ENCODE results near the gene LPAR1.

The LPAR1 gene

DNA sequence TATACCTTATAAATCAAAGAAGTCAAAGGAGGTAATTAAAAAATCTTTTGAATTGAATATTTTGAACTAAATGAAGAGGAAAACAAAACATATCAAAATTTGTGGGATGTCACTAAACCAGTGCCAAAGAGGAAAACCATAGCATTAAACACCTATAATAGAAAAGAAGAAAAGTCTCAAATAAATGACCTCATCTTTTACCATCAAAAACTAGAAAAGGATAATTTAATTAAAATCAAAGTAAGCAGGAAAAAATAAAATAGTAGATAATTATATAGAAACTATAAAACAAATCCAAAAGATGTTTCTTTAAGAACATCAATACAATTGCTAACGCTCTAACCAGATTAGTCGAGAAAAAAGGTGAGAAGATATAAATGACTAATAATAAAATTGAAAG, 47.8 kb downstream of the LPAR1 start:
- Histone ChIP-seq H3K27ac (replicated peaks) (no peak overlapping the region), H3K27me3 (ENCODE audit: insufficient read depth, poor library complexity, severe bottlenecking) (no peaks in the 10 kb centered on the region), H3K4me3 (replicated peaks; ENCODE audit: insufficient read depth, low read length) (no peak overlapping the region)
- TF ChIP-seq, protein P1, sequence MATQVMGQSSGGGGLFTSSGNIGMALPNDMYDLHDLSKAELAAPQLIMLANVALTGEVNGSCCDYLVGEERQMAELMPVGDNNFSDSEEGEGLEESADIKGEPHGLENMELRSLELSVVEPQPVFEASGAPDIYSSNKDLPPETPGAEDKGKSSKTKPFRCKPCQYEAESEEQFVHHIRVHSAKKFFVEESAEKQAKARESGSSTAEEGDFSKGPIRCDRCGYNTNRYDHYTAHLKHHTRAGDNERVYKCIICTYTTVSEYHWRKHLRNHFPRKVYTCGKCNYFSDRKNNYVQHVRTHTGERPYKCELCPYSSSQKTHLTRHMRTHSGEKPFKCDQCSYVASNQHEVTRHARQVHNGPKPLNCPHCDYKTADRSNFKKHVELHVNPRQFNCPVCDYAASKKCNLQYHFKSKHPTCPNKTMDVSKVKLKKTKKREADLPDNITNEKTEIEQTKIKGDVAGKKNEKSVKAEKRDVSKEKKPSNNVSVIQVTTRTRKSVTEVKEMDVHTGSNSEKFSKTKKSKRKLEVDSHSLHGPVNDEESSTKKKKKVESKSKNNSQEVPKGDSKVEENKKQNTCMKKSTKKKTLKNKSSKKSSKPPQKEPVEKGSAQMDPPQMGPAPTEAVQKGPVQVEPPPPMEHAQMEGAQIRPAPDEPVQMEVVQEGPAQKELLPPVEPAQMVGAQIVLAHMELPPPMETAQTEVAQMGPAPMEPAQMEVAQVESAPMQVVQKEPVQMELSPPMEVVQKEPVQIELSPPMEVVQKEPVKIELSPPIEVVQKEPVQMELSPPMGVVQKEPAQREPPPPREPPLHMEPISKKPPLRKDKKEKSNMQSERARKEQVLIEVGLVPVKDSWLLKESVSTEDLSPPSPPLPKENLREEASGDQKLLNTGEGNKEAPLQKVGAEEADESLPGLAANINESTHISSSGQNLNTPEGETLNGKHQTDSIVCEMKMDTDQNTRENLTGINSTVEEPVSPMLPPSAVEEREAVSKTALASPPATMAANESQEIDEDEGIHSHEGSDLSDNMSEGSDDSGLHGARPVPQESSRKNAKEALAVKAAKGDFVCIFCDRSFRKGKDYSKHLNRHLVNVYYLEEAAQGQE (IDR thresholded peaks at IDR 0.05; ENCODE audit: insufficient replicate concordance, low read depth), result no peak
- DNase-seq (ENCODE audit: low read depth in 1 of 2, low spot score in 1 of 2), result no peak

DNA sequence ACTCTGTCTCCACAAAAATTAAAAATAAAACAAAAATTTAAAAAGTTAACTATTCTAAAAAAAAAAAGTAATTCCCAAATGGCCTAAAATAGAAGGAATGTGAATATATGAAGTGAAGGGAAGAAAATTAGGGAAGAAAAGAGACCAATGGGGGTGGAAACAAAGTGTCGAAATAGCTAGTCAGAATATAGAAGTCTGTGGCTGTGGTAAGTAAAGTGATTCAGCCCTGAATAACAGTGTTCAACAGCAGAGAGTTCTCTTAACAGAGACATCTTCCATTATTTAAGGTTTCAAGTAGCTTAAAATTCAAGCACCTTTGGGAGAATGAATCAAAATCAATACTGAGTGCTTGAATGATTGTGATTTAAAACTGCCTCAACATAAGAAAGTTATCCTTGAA, 51.7 kb downstream of the LPAR1 start:
- TF ChIP-seq, protein P2, sequence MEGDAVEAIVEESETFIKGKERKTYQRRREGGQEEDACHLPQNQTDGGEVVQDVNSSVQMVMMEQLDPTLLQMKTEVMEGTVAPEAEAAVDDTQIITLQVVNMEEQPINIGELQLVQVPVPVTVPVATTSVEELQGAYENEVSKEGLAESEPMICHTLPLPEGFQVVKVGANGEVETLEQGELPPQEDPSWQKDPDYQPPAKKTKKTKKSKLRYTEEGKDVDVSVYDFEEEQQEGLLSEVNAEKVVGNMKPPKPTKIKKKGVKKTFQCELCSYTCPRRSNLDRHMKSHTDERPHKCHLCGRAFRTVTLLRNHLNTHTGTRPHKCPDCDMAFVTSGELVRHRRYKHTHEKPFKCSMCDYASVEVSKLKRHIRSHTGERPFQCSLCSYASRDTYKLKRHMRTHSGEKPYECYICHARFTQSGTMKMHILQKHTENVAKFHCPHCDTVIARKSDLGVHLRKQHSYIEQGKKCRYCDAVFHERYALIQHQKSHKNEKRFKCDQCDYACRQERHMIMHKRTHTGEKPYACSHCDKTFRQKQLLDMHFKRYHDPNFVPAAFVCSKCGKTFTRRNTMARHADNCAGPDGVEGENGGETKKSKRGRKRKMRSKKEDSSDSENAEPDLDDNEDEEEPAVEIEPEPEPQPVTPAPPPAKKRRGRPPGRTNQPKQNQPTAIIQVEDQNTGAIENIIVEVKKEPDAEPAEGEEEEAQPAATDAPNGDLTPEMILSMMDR (IDR thresholded peaks at IDR 0.05; ENCODE audit: insufficient read depth, low read length), result no peak
- TF ChIP-seq, protein P1 (IDR thresholded peaks at IDR 0.05; ENCODE audit: insufficient replicate concordance, low read depth), result no peak
- TF ChIP-seq POLR2AphosphoS5 (IDR thresholded peaks at IDR 0.05; ENCODE audit: low read depth), result no peak
- no peak for TF ChIP-seq GABPA (IDR thresholded peaks at IDR 0.05; ENCODE audit: low read depth)
- no peak for TF ChIP-seq SPI1 (IDR thresholded peaks at IDR 0.05; ENCODE audit: borderline replicate concordance, low read depth)
- no peaks in the 10 kb centered on the region for H3K27me3 ChIP-seq (ENCODE audit: insufficient read depth, poor library complexity, severe bottlenecking)
- no peak overlapping the region for H3K4me3 ChIP-seq (replicated peaks; ENCODE audit: insufficient read depth, low read length)
- H3K27ac ChIP-seq (replicated peaks), result no peak overlapping the region
- DNase-seq (ENCODE audit: low read depth in 1 of 2, low spot score in 1 of 2), result no peak

DNA sequence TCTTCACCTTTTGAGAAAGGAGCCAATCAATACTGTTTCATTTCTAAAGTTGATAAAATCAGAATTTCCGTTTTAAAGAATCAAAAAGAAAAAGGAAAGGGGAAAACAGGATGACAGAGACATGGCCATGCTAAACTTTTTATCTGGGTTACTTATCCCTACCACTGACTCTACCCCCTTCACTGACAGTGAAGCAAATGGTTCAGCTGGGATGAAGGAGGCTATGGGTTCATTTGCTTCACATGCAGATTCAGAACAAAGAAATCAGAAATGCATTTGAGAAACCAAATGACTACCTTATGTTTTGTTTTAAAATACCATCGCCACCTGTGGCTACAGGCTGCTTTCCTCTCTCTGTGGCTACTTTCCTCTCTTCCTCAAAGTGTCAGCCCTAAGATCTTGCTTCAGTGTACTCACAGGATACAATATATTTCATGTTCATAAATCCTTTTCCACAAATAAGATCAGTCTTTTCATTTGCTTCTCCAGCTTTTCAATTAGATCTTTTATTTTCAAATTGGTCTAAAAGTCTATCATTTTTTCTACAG, 53.3 kb downstream of the LPAR1 start:
- no peak for TF ChIP-seq POLR2AphosphoS5 (IDR thresholded peaks at IDR 0.05; ENCODE audit: low read depth)
- TF ChIP-seq, protein P2 (IDR thresholded peaks at IDR 0.05; ENCODE audit: insufficient read depth, low read length), result no peak
- TF ChIP-seq, protein P1 (IDR thresholded peaks at IDR 0.05; ENCODE audit: insufficient replicate concordance, low read depth), result no peak
- H3K27me3 ChIP-seq (ENCODE audit: insufficient read depth, poor library complexity, severe bottlenecking), result no peaks in the 10 kb centered on the region
- H3K4me3 ChIP-seq (replicated peaks; ENCODE audit: insufficient read depth, low read length), result no peak overlapping the region
- H3K27ac ChIP-seq (replicated peaks), result no peak overlapping the region
- DNase-seq (ENCODE audit: low read depth in 1 of 2, low spot score in 1 of 2), result no peak

DNA sequence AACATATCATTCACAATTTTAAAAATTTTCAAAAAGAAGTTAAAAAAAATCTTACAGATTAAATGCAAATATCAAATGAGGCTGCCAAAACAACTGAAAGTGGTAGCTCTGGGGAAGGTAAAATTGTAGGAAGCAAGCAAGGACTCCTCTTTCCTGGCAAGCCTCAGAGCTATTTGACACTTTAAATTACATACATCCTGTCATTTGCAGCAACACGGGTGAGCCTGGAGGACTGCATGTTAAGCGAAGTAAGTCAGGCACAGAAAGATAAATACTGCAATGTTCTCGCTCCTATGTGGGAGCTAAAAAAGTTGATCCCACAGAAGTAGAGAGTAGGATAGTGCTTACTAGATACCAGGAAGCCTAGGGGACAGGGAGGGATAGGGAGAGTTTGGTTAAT, 58.0 kb downstream of the LPAR1 start:
- TF ChIP-seq GABPA (IDR thresholded peaks at IDR 0.05; ENCODE audit: low read depth), result no peak
- TF ChIP-seq, protein P2 (IDR thresholded peaks at IDR 0.05; ENCODE audit: insufficient read depth, low read length), result no peak
- TF ChIP-seq POLR2AphosphoS5 (IDR thresholded peaks at IDR 0.05; ENCODE audit: low read depth), result no peak
- TF ChIP-seq, protein P1 (IDR thresholded peaks at IDR 0.05; ENCODE audit: insufficient replicate concordance, low read depth), result no peak
- TF ChIP-seq SPI1 (IDR thresholded peaks at IDR 0.05; ENCODE audit: borderline replicate concordance, low read depth), result no peak

More for the DNA sequence above, 58.0 kb downstream of the LPAR1 start:
- Histone ChIP-seq H3K27me3 (ENCODE audit: insufficient read depth, poor library complexity, severe bottlenecking) (no peaks in the 10 kb centered on the region), H3K27ac (replicated peaks) (no peak overlapping the region), H3K4me3 (replicated peaks; ENCODE audit: insufficient read depth, low read length) (no peak overlapping the region)
- DNase-seq (ENCODE audit: low read depth in 1 of 2, low spot score in 1 of 2), result no peak
